HepG2 (cell line): Measurements from ENCODE around the gene COBLL1. TPM values are rescaled to one million over a fixed set of nuclear protein-coding genes. Genes with fewer than 3 reads are reported as not detected.

ENCODE experiments used
- RBM39 ChIP-seq: fragments of 200-400 bp; formaldehyde crosslinking; IDR thresholded peaks from one replicate; pipeline ENCODE4 v1.6.1; 2018; ENCODE audit warnings: antibody characterized with exemption, mild to moderate bottlenecking, low read depth, low read length; ENCODE audit not compliant: poor library complexity, severe bottlenecking
- YY1 ChIP-seq: IDR thresholded peaks from 2 replicates; pipeline ENCODE4 v1.6.1; 2011; ENCODE audit warnings: low read length, low read depth, moderate library complexity, mild to moderate bottlenecking; ENCODE audit not compliant: insufficient read depth, insufficient replicate concordance
- polyA plus RNA-seq, 8 experiments: library from polyadenylated mRNA; depleted of rRNA in 3 of 8; stranded (reverse) in 7 of 8; unstranded in 1 of 8; fragments of >200 nt; fragmentation: Illumina TruSeq in 4 of 8; extraction: Trizol in 4 of 8; gene quantifications; 2 replicates each; pipeline versions ENCODE4 v1.2.1 to v1.2.3, GENCODE V29; 2011 to 2016; ENCODE audit warnings: low read depth in 4 of 8, missing spikeins in 1 of 8, mixed read lengths in 1 of 8; ENCODE audit not compliant: insufficient read depth in 1 of 8
- small RNA-seq, 3 experiments: library from RNA; depleted of rRNA; stranded (forward); fragments of <200 nt; gene quantifications; one replicate each; pipeline ENCODE3, GENCODE V24; 2012; ENCODE audit warnings: low read depth in 2 of 3, low replicate concordance in 1 of 3; ENCODE audit not compliant: insufficient read length in 3 of 3, insufficient read depth in 2 of 3
- total RNA-seq, 5 experiments: library from RNA; depleted of rRNA; stranded (reverse); fragments of >200 nt; fragmentation: Illumina TruSeq; extraction: Trizol; gene quantifications; 2 replicates each; pipeline ENCODE4 v1.2.3, GENCODE V29; 2016; ENCODE audit warnings: low read depth in 1 of 5
- TF ChIP-seq, protein P1 (sequence below): sonication (generic); formaldehyde crosslinking; IDR thresholded peaks from 2 replicates; pipeline ENCODE4 v1.8.0; 2022; ENCODE audit warnings: mild to moderate bottlenecking, missing genetic modification reagents, moderate library complexity

COBLL1 gene
- total and polyA plus RNA-seq, 2 of the 13 experiments (the other 11 are each of a cell fraction or from before 2014, with no cell fraction given): 32.6 to 86.8 TPM

DNA sequence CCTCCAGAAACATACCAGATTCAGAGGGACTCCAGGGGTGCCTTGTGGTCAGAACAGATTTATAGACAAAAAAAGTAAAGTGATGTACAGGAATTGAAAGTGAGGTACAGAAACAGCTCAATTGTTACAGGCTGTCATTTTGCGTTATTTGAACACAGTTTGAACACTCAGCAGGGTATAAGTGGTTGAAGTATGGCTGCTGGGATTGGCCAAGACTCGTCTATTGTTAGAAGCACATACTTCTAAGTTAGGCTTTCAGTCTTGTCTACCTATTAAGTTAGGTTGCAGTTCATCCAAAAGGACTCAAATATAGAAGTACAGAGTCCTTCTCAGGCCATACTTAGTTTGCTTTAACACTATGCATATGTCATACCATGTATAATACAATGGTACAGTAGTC is 199.4 kb downstream of the COBLL1 start (continued):
- TF ChIP-seq YY1 (no peak), RBM39 (no peak)
- TF ChIP-seq, protein P1, sequence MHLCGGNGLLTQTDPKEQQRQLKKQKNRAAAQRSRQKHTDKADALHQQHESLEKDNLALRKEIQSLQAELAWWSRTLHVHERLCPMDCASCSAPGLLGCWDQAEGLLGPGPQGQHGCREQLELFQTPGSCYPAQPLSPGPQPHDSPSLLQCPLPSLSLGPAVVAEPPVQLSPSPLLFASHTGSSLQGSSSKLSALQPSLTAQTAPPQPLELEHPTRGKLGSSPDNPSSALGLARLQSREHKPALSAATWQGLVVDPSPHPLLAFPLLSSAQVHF (CRISPR knock-in tag): no peak
- TF ChIP-seq, all 625 proteins: peak for 0

Small RNA genes within 50 kb of the gene (small RNA-seq; reads per million reads assigned to genes)
- 0 reads per million in 3 experiments for gene RNA5SP110
- gene SNORA70F: 0 reads per million in 3 experiments

Other genes with a start within 250 kb of the COBLL1 start
- gene GRB14, start 220.3 kb downstream of the COBLL1 start, total RNA-seq (2016; rRNA removed; fragmentation: Illumina TruSeq; extraction: Trizol): 3.8 and 5.8 TPM in 2 replicates
- 3.6 and 4.6 TPM in 2 replicates for gene GRB14, start 220.3 kb downstream of the COBLL1 start, polyA plus RNA-seq (2011; rRNA removed)
- 9.2 and 14.0 TPM in 2 replicates for gene SLC38A11, start 113.7 kb upstream of the COBLL1 start, total RNA-seq (2016; rRNA removed; fragmentation: Illumina TruSeq; extraction: Trizol)
- 9.0 and 14.3 TPM in 2 replicates for gene SLC38A11, start 113.7 kb upstream of the COBLL1 start, polyA plus RNA-seq (2011; rRNA removed)